ENCODE measurements around the gene TRIM21. TPM values are rescaled to one million over a fixed set of nuclear protein-coding genes. Genes with fewer than 3 reads are reported as not detected.

TRIM21 gene
- total and polyA plus RNA-seq, 2 donors (not counting 1 experiment from before 2014, with no cell fraction given) = 22.9 to 28.4 TPM

GRCh38 chr11:4381901-4382300 is 11.6 kb downstream of the TRIM21 start:
- Histone ChIP-seq H3K9ac (ENCODE audit: insufficient read depth, low read length) (no peak overlapping the region), H3K4me1 (ENCODE audit: control insufficient read depth, extremely low read depth, insufficient read depth, low read length) (no peaks in the 10 kb centered on the region), H3K9me3 (ENCODE audit: control insufficient read depth, insufficient read depth, low read depth, low read length) (no peaks in the 10 kb centered on the region), H3K27ac (ENCODE audit: insufficient read depth, low read length) (no peak overlapping the region), H3K27me3 (ENCODE audit: control insufficient read depth, insufficient read depth, low read length) (no peaks in the 10 kb centered on the region), H3K79me2 (ENCODE audit: control insufficient read depth, insufficient read depth, low read length) (no peaks in the 10 kb centered on the region), H4K20me1 (ENCODE audit: control insufficient read depth, extremely low read depth, insufficient read depth, low read length) (no peaks in the 10 kb centered on the region), H2AFZ (ENCODE audit: low read length) (no peak overlapping the region), H3K4me2 (ENCODE audit: extremely low read depth, insufficient read depth, low read length) (no peak overlapping the region), H3K36me3 (ENCODE audit: control insufficient read depth, insufficient read depth, low read length) (peaks cover 6% of the 10 kb centered on the region), H3K4me3 (replicated peaks in 1 of 4; ENCODE audit: control extremely low read depth in 1 of 4, insufficient read depth in 1 of 4, low read depth in 3 of 4, low read length in 4 of 4) (no peak overlapping the region)
- no peak for DNase-seq (ENCODE audit: low read depth in 2 of 2)
- no peak for TF ChIP-seq EZH2 (IDR thresholded peaks at IDR 0.05; ENCODE audit: low read length, missing control alignments)
- no peak for TF ChIP-seq CTCF (conservative IDR thresholded peaks at IDR 0.05 in 1 of 2, IDR thresholded peaks at IDR 0.05 in 1 of 2; ENCODE audit: low read depth in 1 of 2, low read length in 2 of 2)

- no peak for TF ChIP-seq CTCF (conservative IDR thresholded peaks at IDR 0.05 in 1 of 2, IDR thresholded peaks at IDR 0.05 in 1 of 2; ENCODE audit: low read depth in 1 of 2, low read length in 2 of 2)
- TF ChIP-seq EZH2 (IDR thresholded peaks at IDR 0.05; ENCODE audit: low read length, missing control alignments) = no peak
These were observed 17.9 kb downstream of the TRIM21 start for GRCh38 chr11:4375431-4376140.

GRCh38 chr11:4370166-4370565 is 23.3 kb downstream of the TRIM21 start:
- Histone ChIP-seq H3K4me3 (replicated peaks in 1 of 4; ENCODE audit: control extremely low read depth in 1 of 4, insufficient read depth in 1 of 4, low read depth in 3 of 4, low read length in 4 of 4) (no peak overlapping the region), H3K4me1 (ENCODE audit: control insufficient read depth, extremely low read depth, insufficient read depth, low read length) (no peaks in the 10 kb centered on the region), H3K27ac (ENCODE audit: insufficient read depth, low read length) (no peak overlapping the region), H3K9me3 (ENCODE audit: control insufficient read depth, insufficient read depth, low read depth, low read length) (no peaks in the 10 kb centered on the region), H3K79me2 (ENCODE audit: control insufficient read depth, insufficient read depth, low read length) (no peaks in the 10 kb centered on the region), H3K36me3 (ENCODE audit: control insufficient read depth, insufficient read depth, low read length) (no peaks in the 10 kb centered on the region), H3K9ac (ENCODE audit: insufficient read depth, low read length) (no peak overlapping the region), H3K27me3 (ENCODE audit: control insufficient read depth, insufficient read depth, low read length) (no peaks in the 10 kb centered on the region), H4K20me1 (ENCODE audit: control insufficient read depth, extremely low read depth, insufficient read depth, low read length) (no peaks in the 10 kb centered on the region), H3K4me2 (ENCODE audit: extremely low read depth, insufficient read depth, low read length) (no peak overlapping the region), H2AFZ (ENCODE audit: low read length) (no peak overlapping the region)
- TF ChIP-seq EZH2 (IDR thresholded peaks at IDR 0.05; ENCODE audit: low read length, missing control alignments) (no peak), CTCF (conservative IDR thresholded peaks at IDR 0.05 in 1 of 2, IDR thresholded peaks at IDR 0.05 in 1 of 2; ENCODE audit: low read depth in 1 of 2, low read length in 2 of 2) (no peak)
- DNase-seq (ENCODE audit: low read depth in 2 of 2) = no peak

More at GRCh38 chr11:4375431-4376140, 17.9 kb downstream of the TRIM21 start:
- no peaks in the 10 kb centered on the region for H3K36me3 ChIP-seq (ENCODE audit: control insufficient read depth, insufficient read depth, low read length)
- H3K9ac ChIP-seq (ENCODE audit: insufficient read depth, low read length) = no peak overlapping the region
- H4K20me1 ChIP-seq (ENCODE audit: control insufficient read depth, extremely low read depth, insufficient read depth, low read length) = no peaks in the 10 kb centered on the region
- H3K27ac ChIP-seq (ENCODE audit: insufficient read depth, low read length) = no peak overlapping the region
- no peaks in the 10 kb centered on the region for H3K4me1 ChIP-seq (ENCODE audit: control insufficient read depth, extremely low read depth, insufficient read depth, low read length)
- H3K79me2 ChIP-seq (ENCODE audit: control insufficient read depth, insufficient read depth, low read length) = no peaks in the 10 kb centered on the region
- H3K27me3 ChIP-seq (ENCODE audit: control insufficient read depth, insufficient read depth, low read length) = no peaks in the 10 kb centered on the region
- H3K9me3 ChIP-seq (ENCODE audit: control insufficient read depth, insufficient read depth, low read depth, low read length) = no peaks in the 10 kb centered on the region
- H2AFZ ChIP-seq (ENCODE audit: low read length) = no peak overlapping the region
- H3K4me3 ChIP-seq (replicated peaks in 1 of 4; ENCODE audit: control extremely low read depth in 1 of 4, insufficient read depth in 1 of 4, low read depth in 3 of 4, low read length in 4 of 4) = no peak overlapping the region
- no peak for DNase-seq (ENCODE audit: low read depth in 2 of 2)
- no peak overlapping the region for H3K4me2 ChIP-seq (ENCODE audit: extremely low read depth, insufficient read depth, low read length)

All from fibroblast of lung (primary cell).